IPS-NIHi11 (cell line): ENCODE measurements around the gene MOV10L1.

ENCODE experiments used
- DNase-seq: peaks from one replicate; pipeline ENCODE4 v3.0.0; 2012; ENCODE audit warnings: mixed read lengths, low spot score

Gene MOV10L1

GRCh38 chr22:50058906-50059880 lies 30.6 kb upstream of the MOV10L1 start:
- peak; percentile 92 for DNase-seq

GRCh38 chr22:50059881-50060262 lies 29.9 kb upstream of the MOV10L1 start:
- DNase-seq = no peak

DNA sequence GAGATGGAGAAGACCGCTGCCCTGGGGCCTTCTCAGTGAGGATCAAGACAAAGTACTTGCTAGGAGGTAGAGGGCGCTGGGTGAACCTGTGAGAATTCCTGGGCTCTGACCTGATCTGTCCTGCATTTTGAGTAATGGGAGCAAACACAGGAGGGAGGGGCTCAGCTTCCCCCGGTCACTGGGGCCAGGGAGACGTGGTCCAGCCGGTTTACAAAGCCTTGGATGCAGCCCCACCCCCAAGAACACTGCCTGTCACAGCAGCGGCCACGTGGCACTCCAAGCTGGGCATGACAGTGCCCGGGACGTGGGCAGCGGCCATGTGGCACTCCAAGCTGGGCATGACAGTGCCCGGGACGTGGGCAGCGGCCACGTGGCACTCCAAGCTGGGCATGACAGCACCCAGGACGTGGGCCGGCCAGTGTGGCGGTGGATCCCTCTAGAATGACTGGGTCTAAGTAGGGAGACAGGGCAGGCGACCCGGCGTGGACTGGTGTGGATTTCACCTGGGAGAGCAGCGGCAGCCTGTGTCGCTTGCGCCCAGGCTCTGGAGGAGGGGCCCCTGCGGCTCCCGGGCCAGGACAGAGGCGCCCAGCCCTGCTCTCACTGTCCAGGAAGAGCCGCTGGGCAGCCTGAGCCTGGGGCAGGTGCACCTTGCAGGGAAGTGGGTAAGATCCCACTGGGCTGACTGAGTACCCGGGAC lies 29.2 kb upstream of the MOV10L1 start:
- DNase-seq = no peak

DNA sequence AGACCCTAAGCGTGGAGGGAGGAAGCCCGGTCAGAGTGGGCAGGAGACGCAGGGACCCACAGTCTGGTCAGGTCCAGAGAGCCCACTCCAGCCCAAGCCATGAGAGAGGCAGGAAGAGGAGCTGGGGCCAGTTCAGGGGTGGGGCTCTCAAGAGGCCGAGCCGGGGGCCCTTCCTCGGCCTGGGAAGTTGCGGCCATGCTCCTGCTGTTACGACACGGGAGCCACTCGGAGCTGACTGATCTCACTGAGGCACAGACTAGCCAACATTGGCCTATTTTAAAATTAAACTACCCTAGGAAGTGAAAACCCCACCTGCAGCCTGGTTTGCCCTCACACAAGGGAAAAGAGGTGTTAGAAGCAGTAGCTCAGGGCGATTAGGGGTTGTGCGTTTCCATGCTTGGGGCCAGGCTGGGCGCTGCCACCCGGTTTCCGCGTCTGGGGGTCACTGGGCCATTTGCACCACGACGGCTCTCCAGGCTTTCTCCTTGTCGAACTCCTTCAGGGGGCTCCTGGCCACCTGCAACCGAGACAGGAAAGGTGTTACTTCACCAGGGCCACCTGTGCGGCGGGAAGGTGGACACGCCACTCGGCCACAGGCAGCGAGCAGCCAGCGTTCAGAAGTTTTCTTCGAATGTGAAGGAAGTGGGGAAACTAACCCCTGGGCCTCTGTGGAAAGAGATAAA lies 28.5 kb upstream of the MOV10L1 start:
- no peak for DNase-seq

- no peak for DNase-seq
Observed at GRCh38 chr22:50061824-50062355, 27.9 kb upstream of the MOV10L1 start.

- DNase-seq = no peak
Observed at GRCh38 chr22:50062509-50063135, 27.2 kb upstream of the MOV10L1 start.

DNA sequence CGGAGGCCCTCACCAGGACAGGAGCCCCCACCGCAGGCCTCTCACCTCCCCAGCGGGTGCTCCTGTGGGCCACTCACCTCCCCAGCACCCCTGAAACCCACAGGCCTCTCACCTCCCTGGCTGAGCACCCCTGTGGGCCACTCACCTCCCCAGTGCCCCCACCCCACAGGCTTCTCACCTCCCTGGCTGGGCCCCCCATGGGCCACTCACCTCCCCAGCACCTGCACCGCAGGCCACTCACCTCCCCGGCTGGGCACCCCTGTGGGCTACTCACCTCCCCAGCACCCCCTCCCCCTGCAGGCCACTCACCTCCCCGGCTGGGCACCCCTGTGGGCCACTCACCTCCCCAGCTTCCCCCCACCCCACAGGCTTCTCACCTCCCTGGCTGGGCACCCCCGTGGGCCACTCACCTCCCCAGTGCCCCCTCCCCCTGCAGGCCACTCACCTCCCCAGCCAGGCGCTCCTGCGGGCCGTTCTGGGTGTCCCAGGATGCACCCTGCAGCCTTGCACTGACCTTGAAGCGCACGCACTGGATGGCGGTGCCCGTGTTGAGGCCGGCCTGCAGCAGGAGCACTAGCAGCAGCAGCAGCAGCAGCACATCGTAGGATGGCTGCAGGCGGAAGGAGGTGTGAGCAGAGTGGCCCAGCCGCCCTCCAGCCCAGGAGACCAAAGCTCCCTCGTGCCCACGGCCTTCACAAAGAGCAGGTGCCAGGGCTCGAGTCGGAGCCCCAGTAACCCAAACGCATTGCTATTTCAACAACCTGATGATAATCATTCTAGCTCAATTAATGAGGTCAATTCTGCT lies 26.0 kb upstream of the MOV10L1 start:
- DNase-seq = no peak

GRCh38 chr22:50064453-50064852 lies 25.4 kb upstream of the MOV10L1 start:
- no peak for DNase-seq

GRCh38 chr22:50067244-50067643 lies 22.6 kb upstream of the MOV10L1 start:
- DNase-seq = no peak

DNA sequence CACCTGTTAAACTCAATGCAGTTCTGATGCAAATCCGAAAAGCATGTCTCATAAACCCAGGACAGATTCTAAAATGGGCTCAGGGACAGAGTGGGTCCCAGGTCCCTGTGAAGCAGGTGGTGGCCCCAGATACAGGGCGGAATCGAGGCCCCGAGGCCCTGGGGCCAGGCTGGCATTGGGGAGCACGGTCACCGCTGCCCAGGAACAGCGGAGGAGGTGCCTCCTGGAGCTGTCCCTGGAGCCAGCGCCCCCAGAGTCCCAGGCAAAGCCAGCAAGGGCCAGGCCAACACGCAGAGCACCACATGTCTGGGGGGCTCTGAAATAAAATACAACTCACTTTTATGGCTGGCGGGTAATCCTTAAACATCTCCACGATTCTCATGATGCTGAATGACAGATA lies 21.7 kb upstream of the MOV10L1 start:
- no peak for DNase-seq

GRCh38 chr22:50070366-50070765 lies 19.4 kb upstream of the MOV10L1 start:
- DNase-seq = no peak

DNA sequence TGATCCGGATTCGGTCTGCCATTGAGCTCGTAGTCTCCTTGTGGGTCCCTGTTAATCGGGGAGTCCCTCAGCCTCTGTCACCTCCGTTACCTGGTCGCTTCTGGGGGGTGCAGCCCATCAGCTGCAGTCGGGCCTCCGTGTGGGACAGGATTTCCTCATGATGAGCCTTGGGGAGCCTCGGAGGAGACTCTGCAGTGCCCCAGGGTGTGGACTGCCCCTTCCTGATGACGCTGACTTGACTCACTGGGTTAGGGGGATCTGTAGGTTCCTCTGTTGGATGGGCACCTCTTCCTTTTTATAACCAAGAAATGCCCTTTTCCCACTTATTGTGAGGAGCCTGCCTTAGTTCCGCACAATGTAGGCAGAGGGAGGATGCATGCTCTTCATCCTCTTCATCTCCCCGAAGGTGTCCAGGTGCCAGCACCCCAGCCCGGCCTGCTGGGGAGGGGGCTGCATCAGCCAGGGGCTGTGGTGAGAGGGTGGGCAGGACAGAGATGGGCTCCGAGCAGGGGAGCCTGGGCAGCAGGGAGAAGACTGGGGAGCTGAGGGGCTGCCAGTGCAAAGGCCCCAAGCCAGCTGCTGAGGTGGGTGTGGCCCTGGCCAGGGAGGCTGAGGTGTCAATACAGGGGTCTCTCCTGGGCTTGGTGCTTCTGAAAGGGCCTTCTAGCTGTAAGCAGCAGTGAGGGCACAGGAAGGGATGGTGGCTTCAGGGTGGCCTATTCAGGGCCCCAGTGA lies 18.2 kb upstream of the MOV10L1 start:
- no peak for DNase-seq

- DNase-seq = no peak
Observed at GRCh38 chr22:50072167-50072555, 17.6 kb upstream of the MOV10L1 start.

- no peak for DNase-seq
Observed at GRCh38 chr22:50072714-50073538, 16.9 kb upstream of the MOV10L1 start.

- peak; percentile 70 for DNase-seq
Observed at GRCh38 chr22:50074056-50074455, 15.8 kb upstream of the MOV10L1 start.

GRCh38 chr22:50074551-50075530 lies 15.0 kb upstream of the MOV10L1 start:
- no peak for DNase-seq

DNA sequence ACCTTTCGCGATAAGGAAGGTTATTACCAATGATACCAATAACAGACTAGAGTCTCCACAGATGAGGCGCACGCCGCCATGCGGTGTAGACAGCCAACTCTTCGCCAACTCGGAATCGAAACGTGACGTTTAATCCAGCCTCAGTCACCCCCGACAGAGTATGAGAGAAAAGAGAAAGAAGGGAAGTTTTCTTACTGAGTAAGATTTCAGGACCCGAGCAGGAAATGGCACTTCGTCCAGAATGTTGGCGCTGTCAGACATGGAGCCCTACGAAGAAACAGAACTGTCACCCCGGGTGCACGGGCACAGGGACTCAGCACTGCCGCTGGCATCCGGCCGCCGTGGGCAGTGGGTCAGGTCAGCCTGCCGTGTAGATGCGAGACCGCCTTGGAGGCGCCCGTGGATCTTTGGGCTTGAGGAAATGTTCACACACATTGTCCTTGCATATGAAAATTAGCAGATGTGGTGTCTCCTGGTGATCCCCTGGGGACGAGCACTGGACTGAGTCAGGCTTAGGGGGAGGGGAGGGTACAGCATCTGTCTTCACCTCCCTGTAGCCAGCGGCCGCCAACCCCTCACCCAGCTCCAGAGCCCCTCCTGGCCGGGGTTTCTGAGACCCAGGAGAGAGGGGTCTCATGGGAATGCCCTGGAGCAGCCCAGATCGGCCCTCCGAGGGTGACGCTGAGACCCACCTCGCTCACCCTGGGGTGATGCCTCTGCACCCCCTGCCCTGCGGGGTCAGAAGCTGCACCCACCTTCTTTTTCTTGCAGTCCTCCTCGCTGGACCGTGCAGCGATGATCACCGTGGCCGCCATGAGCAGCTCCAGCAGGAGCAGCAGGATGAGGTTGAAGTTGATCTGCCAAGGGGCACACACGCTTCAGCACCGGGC lies 12.9 kb upstream of the MOV10L1 start:
- no peak for DNase-seq
